HEK293 (cell line): ENCODE results near the gene ULBP1.

Experiments
- BCL11B ChIP-seq: fragments of 450-650 bp; formaldehyde crosslinking; IDR thresholded peaks from 2 replicates; pipeline ENCODE4 v1.5.1; 2016; ENCODE audit warnings: low read depth, missing biosample characterization, missing genetic modification characterization
- OSR2 ChIP-seq: fragments of 450-650 bp; formaldehyde crosslinking; IDR thresholded peaks from 2 replicates; pipeline ENCODE4 v1.5.1; 2016; ENCODE audit warnings: missing biosample characterization, missing genetic modification characterization
- OVOL3 ChIP-seq: fragments of 450-650 bp; formaldehyde crosslinking; IDR thresholded peaks from 2 replicates; pipeline ENCODE4 v1.5.1; 2016; ENCODE audit warnings: missing biosample characterization, missing genetic modification characterization
- ZFP3 ChIP-seq: fragments of 450-650 bp; formaldehyde crosslinking; IDR thresholded peaks from 2 replicates; pipeline ENCODE4 v1.5.1; 2016; ENCODE audit warnings: low read depth, missing biosample characterization, missing genetic modification characterization
- ZIC2 ChIP-seq: fragments of 450-650 bp; formaldehyde crosslinking; IDR thresholded peaks from 2 replicates; pipeline ENCODE4 v1.5.1; 2016; ENCODE audit warnings: missing biosample characterization, missing genetic modification characterization
- ZNF146 ChIP-seq: fragments of 450-650 bp; formaldehyde crosslinking; IDR thresholded peaks from 2 replicates; pipeline ENCODE4 v1.5.1; 2016; ENCODE audit warnings: missing biosample characterization, missing genetic modification characterization
- ZNF169 ChIP-seq: fragments of 450-650 bp; formaldehyde crosslinking; IDR thresholded peaks from 2 replicates; pipeline ENCODE4 v1.5.1; 2016; ENCODE audit warnings: missing biosample characterization, missing genetic modification characterization
- ZNF2 ChIP-seq: fragments of 450-650 bp; formaldehyde crosslinking; IDR thresholded peaks from 2 replicates; pipeline ENCODE4 v1.5.1; 2016; ENCODE audit warnings: missing biosample characterization, missing genetic modification characterization
- ZNF202 ChIP-seq: fragments of 450-650 bp; formaldehyde crosslinking; IDR thresholded peaks from 2 replicates; pipeline ENCODE4 v1.5.1; 2016; ENCODE audit warnings: missing biosample characterization, missing genetic modification characterization, borderline replicate concordance
- ZNF24 ChIP-seq: fragments of 450-650 bp; formaldehyde crosslinking; IDR thresholded peaks from 2 replicates; pipeline ENCODE4 v1.5.1; 2016; ENCODE audit warnings: missing biosample characterization, missing genetic modification characterization
- ZNF274 ChIP-seq, 2 experiments: fragments of 200-500 bp in 1 of 2; fragments of 450-650 bp in 1 of 2; sonication (Bioruptor generic) in 1 of 2; formaldehyde crosslinking in 1 of 2; IDR thresholded peaks; 2 replicates each; pipeline versions ENCODE4 v1.5.1 to v1.6.1; 2014 to 2016; ENCODE audit warnings: borderline replicate concordance in 1 of 2, inconsistent platforms in 1 of 2, low read length in 1 of 2, missing biosample characterization in 1 of 2, missing genetic modification characterization in 1 of 2
- ZNF433 ChIP-seq: fragments of 450-650 bp; formaldehyde crosslinking; IDR thresholded peaks from 2 replicates; pipeline ENCODE4 v1.5.1; 2016; ENCODE audit warnings: missing biosample characterization, missing genetic modification characterization, low read depth
- ZNF521 ChIP-seq: fragments of 450-650 bp; formaldehyde crosslinking; IDR thresholded peaks from 2 replicates; pipeline ENCODE4 v1.5.1; 2017; ENCODE audit warnings: missing biosample characterization, mild to moderate bottlenecking, missing genetic modification characterization
- ZNF529 ChIP-seq: fragments of 450-650 bp; formaldehyde crosslinking; IDR thresholded peaks from 2 replicates; pipeline ENCODE4 v1.5.1; 2017; ENCODE audit warnings: missing genetic modification characterization, missing biosample characterization; ENCODE audit not compliant: insufficient replicate concordance
- ZNF571 ChIP-seq: fragments of 450-650 bp; formaldehyde crosslinking; IDR thresholded peaks from 2 replicates; pipeline ENCODE4 v1.5.0; 2017; ENCODE audit warnings: missing biosample characterization, missing genetic modification characterization
- ZNF600 ChIP-seq: fragments of 450-650 bp; formaldehyde crosslinking; IDR thresholded peaks from 2 replicates; pipeline ENCODE4 v1.5.1; 2016; ENCODE audit warnings: missing biosample characterization, missing genetic modification characterization
- ZNF623 ChIP-seq: fragments of 450-650 bp; formaldehyde crosslinking; IDR thresholded peaks from 2 replicates; pipeline ENCODE4 v1.5.1; 2016; ENCODE audit warnings: missing biosample characterization, missing genetic modification characterization
- ZNF670 ChIP-seq: fragments of 450-650 bp; formaldehyde crosslinking; IDR thresholded peaks from 2 replicates; pipeline ENCODE4 v1.5.1; 2016; ENCODE audit warnings: missing biosample characterization, missing genetic modification characterization, low read depth
- ZNF747 ChIP-seq: fragments of 450-650 bp; formaldehyde crosslinking; IDR thresholded peaks from 2 replicates; pipeline ENCODE4 v1.5.1; 2016; ENCODE audit warnings: missing biosample characterization, missing genetic modification characterization
- ZSCAN23 ChIP-seq: fragments of 450-650 bp; formaldehyde crosslinking; IDR thresholded peaks from 2 replicates; pipeline ENCODE4 v1.5.1; 2016; ENCODE audit warnings: missing biosample characterization, missing genetic modification characterization
- TF ChIP-seq, protein P1 (sequence below): fragments of 450-650 bp; formaldehyde crosslinking; conservative IDR thresholded peaks from 2 replicates; pipeline ENCODE4 v1.5.1; 2016; ENCODE audit warnings: low read depth, missing biosample characterization, missing genetic modification characterization
- TF ChIP-seq, protein P2 (sequence below): fragments of 450-650 bp; formaldehyde crosslinking; IDR thresholded peaks from 2 replicates; pipeline ENCODE4 v1.5.1; 2017; ENCODE audit warnings: missing biosample characterization, missing genetic modification characterization
- TF ChIP-seq, protein P3 (sequence below): fragments of 450-650 bp; formaldehyde crosslinking; IDR thresholded peaks from 2 replicates; pipeline ENCODE4 v1.5.1; 2016; ENCODE audit warnings: missing biosample characterization, missing genetic modification characterization
- TF ChIP-seq, protein P4 (sequence below): fragments of 450-650 bp; formaldehyde crosslinking; IDR thresholded peaks from 2 replicates; pipeline ENCODE4 v1.5.1; 2016; ENCODE audit warnings: missing biosample characterization, missing genetic modification characterization
- TF ChIP-seq, protein P5 (sequence below): sonication (generic); formaldehyde crosslinking; IDR thresholded peaks from 2 replicates; pipeline ENCODE4 v1.8.1; 2022; ENCODE audit warnings: mild to moderate bottlenecking, moderate library complexity, missing genetic modification reagents
- TF ChIP-seq, protein P6 (sequence below): fragments of 450-650 bp; formaldehyde crosslinking; IDR thresholded peaks from 2 replicates; pipeline ENCODE4 v1.5.1; 2016; ENCODE audit warnings: missing biosample characterization, missing genetic modification characterization, low read depth

ULBP1 gene

DNA sequence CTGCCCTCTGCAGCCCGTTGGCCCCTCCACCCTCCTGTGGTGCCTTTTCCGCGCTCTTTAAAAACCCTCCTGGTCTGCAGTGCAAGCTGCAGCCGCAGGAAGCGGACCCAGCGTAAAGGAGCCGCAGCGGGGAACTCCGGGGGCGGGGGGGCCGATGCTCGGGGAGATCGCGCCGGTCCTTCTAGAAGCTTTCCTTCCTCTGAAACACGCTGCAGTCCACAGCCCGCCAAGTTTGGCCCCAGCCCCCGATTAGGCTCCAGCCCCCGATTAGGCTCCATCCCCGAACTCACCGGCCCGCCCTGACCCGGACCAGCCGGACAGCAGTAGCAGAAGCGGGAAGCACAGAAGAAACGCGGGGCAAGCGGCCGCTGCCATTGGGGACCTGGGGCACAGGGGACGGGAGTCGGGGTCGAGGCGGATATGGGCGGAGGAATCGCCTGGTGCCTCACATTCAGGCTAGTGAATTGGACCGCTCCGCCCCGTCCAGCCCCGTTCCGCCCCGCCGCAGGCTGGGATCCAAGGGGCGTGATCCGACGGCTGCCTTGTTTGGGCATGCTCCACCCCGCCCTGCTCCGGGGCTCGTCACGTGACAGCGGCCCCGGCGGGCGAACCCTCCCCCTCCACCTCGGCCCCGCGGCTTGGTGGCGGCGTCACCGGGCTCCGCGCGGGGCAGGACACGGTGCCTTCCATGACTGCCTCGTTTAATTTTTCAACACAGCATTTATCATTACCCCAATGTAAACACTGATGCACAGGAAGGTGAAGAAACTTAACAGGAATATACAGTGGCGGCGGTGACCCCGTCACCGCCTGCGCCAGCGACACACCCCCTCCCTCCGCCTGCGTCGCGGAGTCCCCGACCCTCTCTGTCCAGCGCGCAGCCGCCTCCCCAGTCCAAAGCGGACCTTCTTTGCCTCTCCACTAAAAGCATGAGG lies 41.3 kb downstream of the ULBP1 start (continued):
- TF ChIP-seq, protein P1, sequence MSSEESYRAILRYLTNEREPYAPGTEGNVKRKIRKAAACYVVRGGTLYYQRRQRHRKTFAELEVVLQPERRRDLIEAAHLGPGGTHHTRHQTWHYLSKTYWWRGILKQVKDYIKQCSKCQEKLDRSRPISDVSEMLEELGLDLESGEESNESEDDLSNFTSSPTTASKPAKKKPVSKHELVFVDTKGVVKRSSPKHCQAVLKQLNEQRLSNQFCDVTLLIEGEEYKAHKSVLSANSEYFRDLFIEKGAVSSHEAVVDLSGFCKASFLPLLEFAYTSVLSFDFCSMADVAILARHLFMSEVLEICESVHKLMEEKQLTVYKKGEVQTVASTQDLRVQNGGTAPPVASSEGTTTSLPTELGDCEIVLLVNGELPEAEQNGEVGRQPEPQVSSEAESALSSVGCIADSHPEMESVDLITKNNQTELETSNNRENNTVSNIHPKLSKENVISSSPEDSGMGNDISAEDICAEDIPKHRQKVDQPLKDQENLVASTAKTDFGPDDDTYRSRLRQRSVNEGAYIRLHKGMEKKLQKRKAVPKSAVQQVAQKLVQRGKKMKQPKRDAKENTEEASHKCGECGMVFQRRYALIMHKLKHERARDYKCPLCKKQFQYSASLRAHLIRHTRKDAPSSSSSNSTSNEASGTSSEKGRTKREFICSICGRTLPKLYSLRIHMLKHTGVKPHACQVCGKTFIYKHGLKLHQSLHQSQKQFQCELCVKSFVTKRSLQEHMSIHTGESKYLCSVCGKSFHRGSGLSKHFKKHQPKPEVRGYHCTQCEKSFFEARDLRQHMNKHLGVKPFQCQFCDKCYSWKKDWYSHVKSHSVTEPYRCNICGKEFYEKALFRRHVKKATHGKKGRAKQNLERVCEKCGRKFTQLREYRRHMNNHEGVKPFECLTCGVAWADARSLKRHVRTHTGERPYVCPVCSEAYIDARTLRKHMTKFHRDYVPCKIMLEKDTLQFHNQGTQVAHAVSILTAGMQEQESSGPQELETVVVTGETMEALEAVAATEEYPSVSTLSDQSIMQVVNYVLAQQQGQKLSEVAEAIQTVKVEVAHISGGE (tag by site-specific recombination): peak; percentile 67
- TF ChIP-seq ZNF670 (tag by site-specific recombination): no peak
- peak; percentile 90 for TF ChIP-seq BCL11B
- TF ChIP-seq, protein P2, sequence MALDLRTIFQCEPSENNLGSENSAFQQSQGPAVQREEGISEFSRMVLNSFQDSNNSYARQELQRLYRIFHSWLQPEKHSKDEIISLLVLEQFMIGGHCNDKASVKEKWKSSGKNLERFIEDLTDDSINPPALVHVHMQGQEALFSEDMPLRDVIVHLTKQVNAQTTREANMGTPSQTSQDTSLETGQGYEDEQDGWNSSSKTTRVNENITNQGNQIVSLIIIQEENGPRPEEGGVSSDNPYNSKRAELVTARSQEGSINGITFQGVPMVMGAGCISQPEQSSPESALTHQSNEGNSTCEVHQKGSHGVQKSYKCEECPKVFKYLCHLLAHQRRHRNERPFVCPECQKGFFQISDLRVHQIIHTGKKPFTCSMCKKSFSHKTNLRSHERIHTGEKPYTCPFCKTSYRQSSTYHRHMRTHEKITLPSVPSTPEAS (tag by site-specific recombination): no peak
- TF ChIP-seq ZNF571: no peak
- TF ChIP-seq ZNF747: no peak
- TF ChIP-seq ZFP3 (tag by site-specific recombination): no peak
- peak; percentile 76 for TF ChIP-seq ZNF600 (tag by site-specific recombination)
- no peak for TF ChIP-seq ZNF146 (tag by site-specific recombination)
- no peak for TF ChIP-seq ZNF529 (tag by site-specific recombination)
- TF ChIP-seq, protein P3, sequence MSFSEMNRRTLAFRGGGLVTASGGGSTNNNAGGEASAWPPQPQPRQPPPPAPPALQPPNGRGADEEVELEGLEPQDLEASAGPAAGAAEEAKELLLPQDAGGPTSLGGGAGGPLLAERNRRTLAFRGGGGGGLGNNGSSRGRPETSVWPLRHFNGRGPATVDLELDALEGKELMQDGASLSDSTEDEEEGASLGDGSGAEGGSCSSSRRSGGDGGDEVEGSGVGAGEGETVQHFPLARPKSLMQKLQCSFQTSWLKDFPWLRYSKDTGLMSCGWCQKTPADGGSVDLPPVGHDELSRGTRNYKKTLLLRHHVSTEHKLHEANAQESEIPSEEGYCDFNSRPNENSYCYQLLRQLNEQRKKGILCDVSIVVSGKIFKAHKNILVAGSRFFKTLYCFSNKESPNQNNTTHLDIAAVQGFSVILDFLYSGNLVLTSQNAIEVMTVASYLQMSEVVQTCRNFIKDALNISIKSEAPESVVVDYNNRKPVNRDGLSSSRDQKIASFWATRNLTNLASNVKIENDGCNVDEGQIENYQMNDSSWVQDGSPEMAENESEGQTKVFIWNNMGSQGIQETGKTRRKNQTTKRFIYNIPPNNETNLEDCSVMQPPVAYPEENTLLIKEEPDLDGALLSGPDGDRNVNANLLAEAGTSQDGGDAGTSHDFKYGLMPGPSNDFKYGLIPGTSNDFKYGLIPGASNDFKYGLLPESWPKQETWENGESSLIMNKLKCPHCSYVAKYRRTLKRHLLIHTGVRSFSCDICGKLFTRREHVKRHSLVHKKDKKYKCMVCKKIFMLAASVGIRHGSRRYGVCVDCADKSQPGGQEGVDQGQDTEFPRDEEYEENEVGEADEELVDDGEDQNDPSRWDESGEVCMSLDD (tag by site-specific recombination): peak; percentile 68; the same call in 1 of the 2 replicates
- TF ChIP-seq, protein P4, sequence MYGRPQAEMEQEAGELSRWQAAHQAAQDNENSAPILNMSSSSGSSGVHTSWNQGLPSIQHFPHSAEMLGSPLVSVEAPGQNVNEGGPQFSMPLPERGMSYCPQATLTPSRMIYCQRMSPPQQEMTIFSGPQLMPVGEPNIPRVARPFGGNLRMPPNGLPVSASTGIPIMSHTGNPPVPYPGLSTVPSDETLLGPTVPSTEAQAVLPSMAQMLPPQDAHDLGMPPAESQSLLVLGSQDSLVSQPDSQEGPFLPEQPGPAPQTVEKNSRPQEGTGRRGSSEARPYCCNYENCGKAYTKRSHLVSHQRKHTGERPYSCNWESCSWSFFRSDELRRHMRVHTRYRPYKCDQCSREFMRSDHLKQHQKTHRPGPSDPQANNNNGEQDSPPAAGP: peak; percentile 77; the same call in 1 of the 2 replicates
- peak; percentile 23; the same call in 1 of the 2 replicates for TF ChIP-seq OSR2 (tag by site-specific recombination)
- no peak for TF ChIP-seq ZNF169
- peak; percentile 83 for TF ChIP-seq ZIC2 (tag by site-specific recombination)
- TF ChIP-seq OVOL3: no peak
- no peak for TF ChIP-seq ZNF433 (tag by site-specific recombination)
- no peak for TF ChIP-seq ZSCAN23
- TF ChIP-seq ZNF202 (tag by site-specific recombination): no peak
- 0 out of 2 replicates have a peak, but pooled peaks have one; percentile 3 for TF ChIP-seq ZNF623 (tag by site-specific recombination)
- TF ChIP-seq, protein P5, sequence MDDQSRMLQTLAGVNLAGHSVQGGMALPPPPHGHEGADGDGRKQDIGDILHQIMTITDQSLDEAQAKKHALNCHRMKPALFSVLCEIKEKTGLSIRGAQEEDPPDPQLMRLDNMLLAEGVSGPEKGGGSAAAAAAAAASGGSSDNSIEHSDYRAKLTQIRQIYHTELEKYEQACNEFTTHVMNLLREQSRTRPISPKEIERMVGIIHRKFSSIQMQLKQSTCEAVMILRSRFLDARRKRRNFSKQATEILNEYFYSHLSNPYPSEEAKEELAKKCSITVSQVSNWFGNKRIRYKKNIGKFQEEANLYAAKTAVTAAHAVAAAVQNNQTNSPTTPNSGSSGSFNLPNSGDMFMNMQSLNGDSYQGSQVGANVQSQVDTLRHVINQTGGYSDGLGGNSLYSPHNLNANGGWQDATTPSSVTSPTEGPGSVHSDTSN (CRISPR knock-in tag): peak; percentile 60; the same call in 1 of the 2 replicates
- no peak for TF ChIP-seq ZNF521 (tag by site-specific recombination)
- TF ChIP-seq ZNF274 (IDR thresholded peaks at IDR 0.05; ENCODE audit: low read length): no peak
- no peak for TF ChIP-seq ZNF274 (tag by site-specific recombination; IDR thresholded peaks at IDR 0.05; ENCODE audit: borderline replicate concordance)
- peak; percentile 79 for TF ChIP-seq ZNF24 (tag by site-specific recombination)
- TF ChIP-seq ZNF2 (tag by site-specific recombination): peak; percentile 57; the same call in 1 of the 2 replicates
- TF ChIP-seq, protein P6, sequence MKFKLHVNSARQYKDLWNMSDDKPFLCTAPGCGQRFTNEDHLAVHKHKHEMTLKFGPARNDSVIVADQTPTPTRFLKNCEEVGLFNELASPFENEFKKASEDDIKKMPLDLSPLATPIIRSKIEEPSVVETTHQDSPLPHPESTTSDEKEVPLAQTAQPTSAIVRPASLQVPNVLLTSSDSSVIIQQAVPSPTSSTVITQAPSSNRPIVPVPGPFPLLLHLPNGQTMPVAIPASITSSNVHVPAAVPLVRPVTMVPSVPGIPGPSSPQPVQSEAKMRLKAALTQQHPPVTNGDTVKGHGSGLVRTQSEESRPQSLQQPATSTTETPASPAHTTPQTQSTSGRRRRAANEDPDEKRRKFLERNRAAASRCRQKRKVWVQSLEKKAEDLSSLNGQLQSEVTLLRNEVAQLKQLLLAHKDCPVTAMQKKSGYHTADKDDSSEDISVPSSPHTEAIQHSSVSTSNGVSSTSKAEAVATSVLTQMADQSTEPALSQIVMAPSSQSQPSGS (tag by site-specific recombination): no peak
